GM21423 (cell line): ENCODE measurements around the gene MCF2L.
"Not testable (repeated sequence)": the region's sequence is repeated elsewhere in the genome, so short reads cannot be mapped to it uniquely, and the experiment has no call there.

Source experiments
- ATAC-seq: cut with Tn5 transposase; IDR thresholded peaks from one replicate; pipeline ENCODE4 v1.9.1; 2021; ENCODE audit warnings: mild to moderate bottlenecking, moderate library complexity; ENCODE audit not compliant: unreplicated experiment

The MCF2L gene

DNA sequence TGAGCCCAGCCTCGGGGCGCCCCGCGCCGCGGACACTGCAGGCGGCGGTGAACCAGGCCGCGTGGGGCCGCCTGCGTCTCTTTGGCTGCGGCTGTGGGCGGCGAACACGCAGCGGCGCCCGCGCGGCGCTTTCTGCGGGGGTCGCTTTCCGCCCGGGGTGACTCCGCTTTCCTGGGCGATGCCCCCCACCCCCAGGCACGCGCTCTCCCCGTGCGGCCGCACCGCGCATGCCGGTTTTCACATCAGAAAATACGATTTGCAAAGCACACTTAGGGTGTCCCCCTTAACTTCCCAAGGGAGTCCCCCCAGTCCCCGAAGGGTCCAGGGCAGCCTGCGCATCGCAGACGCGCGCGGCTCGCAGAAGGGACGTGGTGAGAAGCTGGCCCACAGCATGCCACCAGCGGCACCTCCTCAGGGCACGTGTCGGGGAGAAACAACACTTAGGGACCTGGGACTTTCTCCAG lies 141.9 kb downstream of the MCF2L start:
- no peak for ATAC-seq

DNA sequence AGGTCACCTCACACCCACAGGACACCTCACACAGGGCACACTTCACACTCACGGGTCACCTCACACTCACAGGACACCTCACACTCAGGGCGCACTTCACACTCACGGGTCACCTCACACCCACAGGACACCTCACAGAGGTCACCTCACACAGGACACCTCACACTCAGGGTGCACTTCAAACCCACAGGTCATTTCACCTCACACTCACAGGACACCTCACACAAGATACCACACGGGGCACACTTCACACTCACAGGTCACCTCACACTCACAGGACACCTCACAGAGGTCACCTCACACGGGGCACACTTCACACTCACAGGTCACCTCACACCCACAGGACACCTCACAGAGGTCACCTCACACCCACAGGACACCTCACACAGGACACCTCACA lies 142.8 kb downstream of the MCF2L start:
- not testable (repeated sequence) for ATAC-seq

DNA sequence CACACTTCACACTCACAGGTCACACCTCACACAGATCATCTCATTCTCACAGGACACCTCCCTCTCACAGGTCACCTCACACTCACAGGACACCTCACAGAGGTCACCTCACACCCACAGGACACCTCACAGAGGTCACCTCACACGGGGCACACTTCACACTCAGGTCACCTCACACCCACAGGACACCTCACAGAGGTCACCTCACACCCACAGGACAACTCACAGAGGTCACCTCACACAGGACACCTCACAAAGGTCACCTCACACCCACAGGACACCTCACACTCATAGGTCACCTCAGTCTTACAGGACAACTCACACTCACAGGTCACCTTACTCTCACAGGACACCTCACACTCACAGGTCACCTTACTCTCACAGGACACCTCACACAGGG lies 143.5 kb downstream of the MCF2L start:
- not testable (repeated sequence) for ATAC-seq

GRCh38 chr13:113112893-113113845 lies 144.2 kb downstream of the MCF2L start:
- ATAC-seq = no peak

- ATAC-seq = no peak
Measured at GRCh38 chr13:113113846-113114271, 144.8 kb downstream of the MCF2L start.

- no peak for ATAC-seq
Measured at GRCh38 chr13:113114511-113115362, 145.7 kb downstream of the MCF2L start.

DNA sequence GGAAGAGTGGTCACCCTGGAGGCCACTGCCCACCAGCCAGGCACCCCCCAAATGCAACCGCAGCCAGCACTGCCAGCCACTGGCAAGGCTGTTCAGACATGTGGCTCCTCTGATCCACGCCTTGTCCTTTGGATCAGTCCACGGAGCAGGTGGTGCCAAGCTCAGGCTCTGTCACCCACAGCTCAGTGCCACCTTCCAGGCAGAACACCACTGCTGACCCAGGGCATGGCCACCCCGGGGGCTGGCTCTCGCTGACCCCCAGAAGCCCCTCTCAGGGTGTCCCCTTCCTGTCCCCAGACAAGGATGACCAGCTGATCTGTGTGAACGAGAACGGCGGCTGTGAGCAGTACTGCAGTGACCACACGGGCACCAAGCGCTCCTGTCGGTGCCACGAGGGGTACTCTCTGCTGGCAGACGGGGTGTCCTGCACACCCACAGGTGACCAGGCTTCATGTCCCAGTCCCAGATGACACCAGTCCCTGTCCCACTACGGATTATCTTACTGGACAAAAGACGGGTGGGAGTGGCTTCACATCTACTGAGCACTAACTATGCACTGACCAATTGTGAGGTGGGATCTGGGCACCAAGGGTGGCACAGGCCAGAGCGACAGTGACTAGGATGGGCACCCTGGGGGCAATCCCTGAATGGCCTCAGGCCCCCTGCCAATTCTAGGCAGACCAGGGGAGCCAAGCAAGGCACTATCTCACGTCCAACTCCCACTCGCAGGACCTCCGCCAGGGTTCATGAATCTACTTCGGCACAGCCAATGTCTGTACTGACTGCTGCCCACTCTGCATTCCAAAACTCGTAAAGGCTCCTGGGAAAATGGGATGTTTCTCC lies 146.6 kb downstream of the MCF2L start:
- no peak for ATAC-seq

- no peak for ATAC-seq
Measured at GRCh38 chr13:113116206-113116800, 147.3 kb downstream of the MCF2L start.

GRCh38 chr13:113116871-113117271 lies 147.9 kb downstream of the MCF2L start:
- no peak for ATAC-seq

GRCh38 chr13:113117335-113117872 lies 148.4 kb downstream of the MCF2L start:
- ATAC-seq = no peak

GRCh38 chr13:113117911-113118260 lies 148.9 kb downstream of the MCF2L start:
- no peak for ATAC-seq

DNA sequence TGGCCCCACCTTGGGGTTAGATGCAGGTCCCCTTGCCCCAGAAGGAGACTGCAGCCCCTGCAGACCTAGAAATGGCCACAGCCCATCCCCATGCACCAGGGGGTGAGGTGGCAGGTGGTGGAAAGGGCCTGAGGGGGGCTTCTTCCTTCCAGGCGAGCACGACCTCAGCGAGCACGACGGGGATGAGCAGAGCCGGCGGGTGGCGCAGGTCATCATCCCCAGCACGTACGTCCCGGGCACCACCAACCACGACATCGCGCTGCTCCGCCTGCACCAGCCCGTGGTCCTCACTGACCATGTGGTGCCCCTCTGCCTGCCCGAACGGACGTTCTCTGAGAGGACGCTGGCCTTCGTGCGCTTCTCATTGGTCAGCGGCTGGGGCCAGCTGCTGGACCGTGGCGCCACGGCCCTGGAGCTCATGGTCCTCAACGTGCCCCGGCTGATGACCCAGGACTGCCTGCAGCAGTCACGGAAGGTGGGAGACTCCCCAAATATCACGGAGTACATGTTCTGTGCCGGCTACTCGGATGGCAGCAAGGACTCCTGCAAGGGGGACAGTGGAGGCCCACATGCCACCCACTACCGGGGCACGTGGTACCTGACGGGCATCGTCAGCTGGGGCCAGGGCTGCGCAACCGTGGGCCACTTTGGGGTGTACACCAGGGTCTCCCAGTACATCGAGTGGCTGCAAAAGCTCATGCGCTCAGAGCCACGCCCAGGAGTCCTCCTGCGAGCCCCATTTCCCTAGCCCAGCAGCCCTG lies 149.4 kb downstream of the MCF2L start:
- ATAC-seq = no peak

DNA sequence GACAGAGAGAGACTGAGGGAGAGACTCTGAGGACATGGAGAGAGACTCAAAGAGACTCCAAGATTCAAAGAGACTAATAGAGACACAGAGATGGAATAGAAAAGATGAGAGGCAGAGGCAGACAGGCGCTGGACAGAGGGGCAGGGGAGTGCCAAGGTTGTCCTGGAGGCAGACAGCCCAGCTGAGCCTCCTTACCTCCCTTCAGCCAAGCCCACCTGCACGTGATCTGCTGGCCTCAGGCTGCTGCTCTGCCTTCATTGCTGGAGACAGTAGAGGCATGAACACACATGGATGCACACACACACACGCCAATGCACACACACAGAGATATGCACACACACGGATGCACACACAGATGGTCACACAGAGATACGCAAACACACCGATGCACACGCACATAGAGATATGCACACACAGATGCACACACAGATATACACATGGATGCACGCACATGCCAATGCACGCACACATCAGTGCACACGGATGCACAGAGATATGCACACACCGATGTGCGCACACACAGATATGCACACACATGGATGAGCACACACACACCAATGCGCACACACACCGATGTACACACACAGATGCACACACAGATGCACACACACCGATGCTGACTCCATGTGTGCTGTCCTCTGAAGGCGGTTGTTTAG lies 150.3 kb downstream of the MCF2L start:
- no peak for ATAC-seq

GRCh38 chr13:113119822-113120189 lies 150.8 kb downstream of the MCF2L start:
- ATAC-seq = no peak

- ATAC-seq = no peak
Measured at GRCh38 chr13:113120300-113121182, 151.5 kb downstream of the MCF2L start.

GRCh38 chr13:113121183-113121927 lies 152.3 kb downstream of the MCF2L start:
- ATAC-seq = no peak

GRCh38 chr13:113121928-113122471 lies 153.0 kb downstream of the MCF2L start:
- no peak for ATAC-seq
